ENCODE data around the gene CLDN19.

- TF ChIP-seq CTCF (IDR thresholded peaks at IDR 0.05) (no peak), EZH2 (IDR thresholded peaks at IDR 0.05; ENCODE audit: borderline replicate concordance, insufficient read depth, low read depth, low read length, poor library complexity, severe bottlenecking) (no peak)
Measured at GRCh38 chr1:42735477-42736105, 4.4 kb downstream of the CLDN19 start.

Measured in B cell (primary cell).